GM23338 (cell line): ENCODE measurements around the gene TAGAP. TPM values are rescaled to one million over a fixed set of nuclear protein-coding genes. Genes with fewer than 3 reads are reported as not detected.
"Not testable (repeated sequence)": the region's sequence is repeated elsewhere in the genome, so short reads cannot be mapped to it uniquely, and the experiment has no call there.

Source experiments
- ATAC-seq: fragments of 200-7000 bp; cut with Tn5 transposase; 3 replicates; pipeline ENCODE4 v1.9.1; 2020
- DNase-seq: peaks from one replicate; pipeline ENCODE4 v3.0.0-alpha.2; 2015; ENCODE audit warnings: low spot score
- H2AFZ ChIP-seq: fragments of 200-600 bp; sonication (generic); 2 replicates; pipeline ENCODE4 v1.8.0; 2016; ENCODE audit warnings: antibody characterized with exemption, mild to moderate bottlenecking, moderate library complexity
- H3F3A ChIP-seq: fragments of 200-600 bp; sonication (generic); replicated peaks from 2 replicates; pipeline ENCODE4 v1.8.0; 2017; ENCODE audit warnings: antibody characterized with exemption, mixed run types, low read depth
- H3K27ac ChIP-seq: fragments of 200-600 bp; sonication (generic); 2 replicates; pipeline ENCODE4 v1.6.1; 2016; ENCODE audit warnings: low read depth
- H3K27me3 ChIP-seq: fragments of 200-600 bp; sonication (generic); 2 replicates; pipeline ENCODE4 v1.8.0; 2016; ENCODE audit warnings: mild to moderate bottlenecking, mixed run types, moderate library complexity; ENCODE audit not compliant: insufficient read depth
- H3K36me3 ChIP-seq: fragments of 200-600 bp; sonication (generic); 2 replicates; pipeline ENCODE4 v1.8.0; 2016; ENCODE audit warnings: mild to moderate bottlenecking; ENCODE audit not compliant: insufficient read depth
- H3K4me1 ChIP-seq: fragments of 200-600 bp; sonication (generic); 2 replicates; pipeline ENCODE4 v1.8.0; 2016; ENCODE audit warnings: mild to moderate bottlenecking, moderate library complexity; ENCODE audit not compliant: insufficient read depth
- H3K4me2 ChIP-seq: fragments of 200-600 bp; sonication (generic); 2 replicates; pipeline ENCODE4 v1.7.1; 2017; ENCODE audit warnings: mixed run types
- H3K4me3 ChIP-seq: fragments of 200-600 bp; sonication (generic); 2 replicates; pipeline ENCODE4 v1.6.1; 2016; ENCODE audit warnings: mixed run types
- H3K79me2 ChIP-seq: fragments of 200-600 bp; sonication (generic); replicated peaks from 2 replicates; pipeline ENCODE4 v1.8.0; 2017; ENCODE audit warnings: mild to moderate bottlenecking; ENCODE audit not compliant: insufficient read depth
- H3K9me2 ChIP-seq: fragments of 200-600 bp; sonication (generic); 2 replicates; pipeline ENCODE4 v1.8.0; 2017; ENCODE audit not compliant: insufficient read depth
- H4K20me1 ChIP-seq: fragments of 200-600 bp; sonication (generic); replicated peaks from 2 replicates; pipeline ENCODE4 v1.8.0; 2017; ENCODE audit warnings: mild to moderate bottlenecking; ENCODE audit not compliant: insufficient read depth
- H3K27ac Mint-ChIP-seq: 2 replicates; pipeline ENCODE4 v1.8.0; 2020; ENCODE audit warnings: inconsistent platforms, mild to moderate bottlenecking, moderate library complexity, mixed read lengths
- H3K27me3 Mint-ChIP-seq: 3 replicates; pipeline ENCODE4 v1.8.0; 2022; ENCODE audit warnings: low read depth, mild to moderate bottlenecking, moderate library complexity, mixed read lengths, inconsistent platforms; ENCODE audit not compliant: insufficient read depth, poor library complexity
- H3K36me3 Mint-ChIP-seq: 3 replicates; pipeline ENCODE4 v1.8.0; 2021; ENCODE audit warnings: low read depth, mild to moderate bottlenecking, inconsistent platforms, moderate library complexity, mixed read lengths
- H3K4me1 Mint-ChIP-seq: 3 replicates; pipeline ENCODE4 v1.8.0; 2020; ENCODE audit warnings: mild to moderate bottlenecking, inconsistent platforms, mixed read lengths
- H3K4me3 Mint-ChIP-seq: 3 replicates; pipeline ENCODE4 v1.8.0; 2021; ENCODE audit warnings: moderate library complexity, mild to moderate bottlenecking, inconsistent platforms, mixed read lengths
- H3K9me3 Mint-ChIP-seq: 3 replicates; pipeline ENCODE4 v1.8.0; 2020; ENCODE audit warnings: moderate library complexity, mild to moderate bottlenecking, inconsistent platforms, mixed read lengths
- CREB1 ChIP-seq: fragments of 250-450 bp; sonication (Bioruptor Pico); IDR thresholded peaks from 2 replicates; pipeline ENCODE4 v1.5.0; 2020; ENCODE audit warnings: low read depth, mild to moderate bottlenecking, moderate library complexity
- ETS1 ChIP-seq: IDR thresholded peaks from 2 replicates; pipeline ENCODE4 v1.6.1; 2016; ENCODE audit warnings: antibody characterized with exemption
- JUNB ChIP-seq: IDR thresholded peaks from one replicate; pipeline ENCODE4 v1.6.1; 2016; ENCODE audit warnings: antibody characterized with exemption; ENCODE audit not compliant: unreplicated experiment
- NANOG ChIP-seq: IDR thresholded peaks from 2 replicates; pipeline ENCODE4 v1.6.1; 2016; ENCODE audit warnings: antibody characterized with exemption, borderline replicate concordance
- REST ChIP-seq: IDR thresholded peaks from one replicate; pipeline ENCODE4 v1.6.1; 2018; ENCODE audit warnings: antibody characterized with exemption; ENCODE audit not compliant: unreplicated experiment
- ZNF331 ChIP-seq: fragments of 250-450 bp; sonication (Bioruptor Pico); IDR thresholded peaks from 2 replicates; pipeline ENCODE4 v1.5.0; 2020; ENCODE audit warnings: low read depth, mild to moderate bottlenecking, moderate library complexity
- polyA plus RNA-seq: library from polyadenylated mRNA; unstranded; fragments of >200 nt; fragmentation: Nextera tagmentation; extraction: Ambion mirVana; gene quantifications from 2 replicates; pipeline ENCODE4 v1.2.1, GENCODE V29; 2016
- total RNA-seq: library from RNA; depleted of rRNA; stranded (reverse); fragments of >200 nt; shearing (Covaris generic); gene quantifications from 2 replicates; pipeline ENCODE4 v1.2.3, GENCODE V29; 2014
- TF ChIP-seq, protein P1 (sequence below), 2 experiments: fragments of 200-600 bp in 1 of 2; sonication (generic) in 1 of 2; conservative IDR thresholded peaks; 2 replicates each; pipeline versions ENCODE4 v1.5.1 to v1.6.1; 2016 to 2017; ENCODE audit warnings: antibody characterized with exemption in 2 of 2, low read depth in 2 of 2, mild to moderate bottlenecking in 2 of 2, moderate library complexity in 1 of 2

The TAGAP gene
- total and polyA plus RNA-seq, 2 experiments from 2014 or later: not detected

DNA sequence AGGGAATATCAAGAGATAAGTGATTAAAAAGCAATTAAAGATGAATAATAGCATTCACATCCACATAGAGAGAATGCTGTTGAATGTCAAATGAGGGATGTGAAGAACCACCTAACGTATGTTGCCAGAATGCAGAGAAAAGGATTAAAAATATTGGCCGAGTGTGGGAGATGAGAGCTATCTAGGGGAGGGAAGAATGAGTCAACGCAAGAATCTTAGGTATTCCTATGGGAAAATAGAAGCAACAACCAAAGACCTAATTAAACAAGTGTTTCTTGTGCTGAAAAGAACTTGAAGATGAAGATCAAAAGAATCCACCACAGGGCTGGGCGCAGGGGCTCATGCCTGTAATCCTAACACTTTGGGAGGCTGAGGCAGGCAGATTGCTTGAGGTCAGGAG is 32.6 kb downstream of the TAGAP start (continued):
- TF ChIP-seq, protein P1, sequence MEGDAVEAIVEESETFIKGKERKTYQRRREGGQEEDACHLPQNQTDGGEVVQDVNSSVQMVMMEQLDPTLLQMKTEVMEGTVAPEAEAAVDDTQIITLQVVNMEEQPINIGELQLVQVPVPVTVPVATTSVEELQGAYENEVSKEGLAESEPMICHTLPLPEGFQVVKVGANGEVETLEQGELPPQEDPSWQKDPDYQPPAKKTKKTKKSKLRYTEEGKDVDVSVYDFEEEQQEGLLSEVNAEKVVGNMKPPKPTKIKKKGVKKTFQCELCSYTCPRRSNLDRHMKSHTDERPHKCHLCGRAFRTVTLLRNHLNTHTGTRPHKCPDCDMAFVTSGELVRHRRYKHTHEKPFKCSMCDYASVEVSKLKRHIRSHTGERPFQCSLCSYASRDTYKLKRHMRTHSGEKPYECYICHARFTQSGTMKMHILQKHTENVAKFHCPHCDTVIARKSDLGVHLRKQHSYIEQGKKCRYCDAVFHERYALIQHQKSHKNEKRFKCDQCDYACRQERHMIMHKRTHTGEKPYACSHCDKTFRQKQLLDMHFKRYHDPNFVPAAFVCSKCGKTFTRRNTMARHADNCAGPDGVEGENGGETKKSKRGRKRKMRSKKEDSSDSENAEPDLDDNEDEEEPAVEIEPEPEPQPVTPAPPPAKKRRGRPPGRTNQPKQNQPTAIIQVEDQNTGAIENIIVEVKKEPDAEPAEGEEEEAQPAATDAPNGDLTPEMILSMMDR (conservative IDR thresholded peaks at IDR 0.05; ENCODE audit: low read depth in 2 of 2): no peak
- TF ChIP-seq ZNF331 (CRISPR knock-in tag) (no peak), ETS1 (no peak)

- ATAC-seq, DNase-seq, H4K20me1 ChIP-seq, H3K4me3 Mint-ChIP-seq, H3K9me2 ChIP-seq, H3K79me2 ChIP-seq, H3K27ac ChIP-seq, H3K9me3 Mint-ChIP-seq, H3K27ac Mint-ChIP-seq, H3K4me2 ChIP-seq, H3K4me1 ChIP-seq, H2AFZ ChIP-seq, H3K36me3 ChIP-seq, H3K36me3 Mint-ChIP-seq, H3K27me3 Mint-ChIP-seq, H3K4me1 Mint-ChIP-seq, H3K4me3 ChIP-seq, H3F3A ChIP-seq, H3K27me3 ChIP-seq: not testable (repeated sequence)
These were observed 34.7 kb downstream of the TAGAP start for GRCh38 chr6:159010037-159010612.

- Histone ChIP-seq H3K4me3 (no peak overlapping the region), H3K9me2 (no peaks in the 10 kb centered on the region), H3K27me3 (no peaks in the 10 kb centered on the region), H3K4me1 (no peaks in the 10 kb centered on the region), H3K79me2 (no peaks in the 10 kb centered on the region), H3F3A (no peaks in the 10 kb centered on the region), H4K20me1 (no peaks in the 10 kb centered on the region; the same call in 1 of the 2 replicates), H2AFZ (no peak overlapping the region), H3K4me2 (no peak overlapping the region), H3K36me3 (no peaks in the 10 kb centered on the region), H3K27ac (no peak overlapping the region)
- ATAC-seq: no peak
- no peak overlapping the region for H3K27ac Mint-ChIP-seq
- no peaks in the 10 kb centered on the region for H3K36me3 Mint-ChIP-seq
- peak; percentile 68 for DNase-seq
- H3K4me1 Mint-ChIP-seq: no peaks in the 10 kb centered on the region
- H3K9me3 Mint-ChIP-seq: no peaks in the 10 kb centered on the region
- H3K4me3 Mint-ChIP-seq: no peak overlapping the region
- no peaks in the 10 kb centered on the region for H3K27me3 Mint-ChIP-seq
- TF ChIP-seq, protein P1 (conservative IDR thresholded peaks at IDR 0.05; ENCODE audit: low read depth in 2 of 2): peak; percentile 62 to 69
- TF ChIP-seq CREB1 (CRISPR knock-in tag) (no peak), REST (no peak), NANOG (no peak), JUNB (no peak)
These were observed 36.0 kb downstream of the TAGAP start for GRCh38 chr6:159008656-159009288.
